ENCODE results near the gene NCKAP5.

GRCh38 chr2:132760405-132760804 is 807.9 kb downstream of the NCKAP5 start:
- TF ChIP-seq CTCF (IDR thresholded peaks at IDR 0.05): no peak
- no peak for TF ChIP-seq RCOR1 (IDR thresholded peaks at IDR 0.05; ENCODE audit: low read depth, low read length)
- TF ChIP-seq GATA3 (IDR thresholded peaks at IDR 0.05; ENCODE audit: borderline replicate concordance): no peak
- TF ChIP-seq HOXA7 (CRISPR knock-in tag; IDR thresholded peaks at IDR 0.05): no peak
- no peak for TF ChIP-seq POLR2A (IDR thresholded peaks at IDR 0.05; ENCODE audit: low read length)

All from A549 (cell line).